Measurements from ENCODE around the gene ATG2A.

The ATG2A gene

DNA sequence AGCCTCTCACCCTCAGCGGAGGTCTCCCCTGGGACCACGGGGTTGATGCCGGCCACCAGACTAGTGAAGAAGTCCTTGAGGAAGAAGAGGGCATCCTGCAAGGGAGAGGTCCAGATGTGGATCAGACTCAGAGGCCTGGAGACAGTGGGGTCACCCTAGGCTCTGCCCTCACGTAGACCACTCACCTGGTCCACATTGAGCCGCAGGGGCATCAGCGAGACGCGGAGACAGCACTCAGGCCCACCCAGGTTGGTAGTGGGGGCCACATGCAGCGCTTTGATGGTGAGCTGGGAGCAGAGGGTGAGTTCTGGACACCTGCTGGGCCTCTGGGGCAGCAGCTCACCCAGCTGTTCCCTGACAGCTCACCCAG is 18.9 kb downstream of the ATG2A start:
- no peak for TF ChIP-seq CTCF (IDR thresholded peaks at IDR 0.05)
- DNase-seq (ENCODE audit: low spot score): no peak

GRCh38 chr11:64897381-64898075 is 19.5 kb downstream of the ATG2A start:
- H3K4me3 ChIP-seq: no peak overlapping the region
- no peak overlapping the region for H3K27ac ChIP-seq
- DNase-seq (ENCODE audit: low spot score): no peak
- TF ChIP-seq CTCF (IDR thresholded peaks at IDR 0.05): no peak

More for the DNA sequence above, 18.9 kb downstream of the ATG2A start:
- H3K27ac ChIP-seq: no peak overlapping the region
- no peak overlapping the region for H3K4me3 ChIP-seq

- no peak for TF ChIP-seq CTCF (IDR thresholded peaks at IDR 0.05)
- DNase-seq (ENCODE audit: low spot score): no peak
- H3K27ac ChIP-seq: no peak overlapping the region
- no peak overlapping the region for H3K4me3 ChIP-seq
These were observed 20.5 kb downstream of the ATG2A start for GRCh38 chr11:64896448-64897022.

DNA sequence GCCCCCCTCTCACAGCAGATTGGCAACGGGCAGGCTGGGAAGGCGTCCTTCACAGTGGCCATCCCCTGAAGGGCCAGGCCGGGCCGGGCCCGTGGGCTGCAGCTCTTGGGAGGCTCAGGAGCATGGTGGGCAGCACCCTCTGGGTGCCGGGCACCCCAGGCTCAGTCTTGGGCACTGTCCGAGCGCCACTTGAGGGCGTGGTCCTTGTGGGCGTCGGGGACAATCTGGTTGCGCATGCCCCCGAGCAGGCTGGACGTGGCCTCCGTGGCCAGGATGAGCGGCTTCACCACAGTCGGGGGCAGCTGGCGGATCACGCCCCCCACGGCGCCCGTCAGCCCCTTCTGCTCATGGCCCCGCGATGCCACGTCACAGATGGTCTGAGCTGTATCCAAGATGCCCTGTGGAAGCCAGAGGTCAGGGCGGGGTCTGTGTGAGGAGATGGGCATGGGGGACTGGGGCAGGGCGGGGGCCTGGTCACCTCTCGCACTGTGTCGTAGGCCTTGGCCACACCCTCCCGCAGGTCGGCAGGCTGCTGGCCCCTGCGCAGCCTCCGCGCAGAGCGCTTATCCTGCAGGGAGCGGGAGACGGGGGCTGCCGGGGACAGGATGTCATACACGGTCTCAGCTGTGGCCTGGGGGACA is 22.1 kb downstream of the ATG2A start:
- H3K4me3 ChIP-seq: no peak overlapping the region
- no peak for TF ChIP-seq CTCF (IDR thresholded peaks at IDR 0.05)
- DNase-seq (ENCODE audit: low spot score): no peak
- no peak overlapping the region for H3K27ac ChIP-seq

DNA sequence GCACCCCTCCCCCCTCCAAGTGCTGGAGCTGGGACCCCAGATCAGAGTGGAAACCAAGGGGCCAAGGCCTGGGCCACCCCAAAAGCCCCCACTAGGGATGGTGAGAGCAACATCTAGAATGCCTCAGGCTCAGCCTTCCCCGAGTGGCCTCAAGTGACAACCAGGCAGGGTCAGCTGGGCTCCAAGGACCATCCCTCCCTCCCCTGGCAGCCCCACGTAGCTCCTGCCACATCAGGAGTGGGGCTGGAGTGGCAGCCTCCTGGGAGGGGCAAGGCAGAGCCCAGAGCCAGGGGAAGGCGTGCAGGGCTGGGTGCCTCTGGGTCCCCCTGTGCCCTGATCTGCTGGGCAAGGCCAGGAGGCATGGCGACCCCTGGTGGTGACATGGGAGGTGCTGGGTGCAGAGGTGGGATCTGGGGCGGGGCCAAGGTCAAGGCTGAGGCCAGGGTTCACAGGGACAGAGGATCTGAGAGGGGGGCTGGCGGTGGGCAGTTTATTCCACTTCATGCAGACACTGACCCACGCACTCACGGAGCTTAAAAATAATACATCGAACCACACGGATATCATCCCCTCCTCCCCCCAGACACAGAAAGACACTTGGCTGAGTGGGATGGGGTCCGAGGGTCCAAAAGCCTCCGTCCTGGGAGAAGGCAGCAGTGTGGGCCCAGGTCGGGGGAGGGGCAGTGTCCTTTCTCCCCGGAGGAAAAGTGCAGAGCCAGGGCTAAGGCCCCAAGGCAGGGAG is 22.8 kb downstream of the ATG2A start:
- no peak overlapping the region for H3K4me3 ChIP-seq
- no peak overlapping the region for H3K27ac ChIP-seq
- TF ChIP-seq CTCF (IDR thresholded peaks at IDR 0.05): peak; percentile 91
- peak; percentile 85 for DNase-seq (ENCODE audit: low spot score)

- H3K27ac ChIP-seq: no peak overlapping the region
- DNase-seq (ENCODE audit: low spot score): no peak
- no peak overlapping the region for H3K4me3 ChIP-seq
- no peak for TF ChIP-seq CTCF (IDR thresholded peaks at IDR 0.05)
These were observed 23.6 kb downstream of the ATG2A start for GRCh38 chr11:64893194-64894069.
